ENCODE measurements around the gene LDLRAD3.

DNA sequence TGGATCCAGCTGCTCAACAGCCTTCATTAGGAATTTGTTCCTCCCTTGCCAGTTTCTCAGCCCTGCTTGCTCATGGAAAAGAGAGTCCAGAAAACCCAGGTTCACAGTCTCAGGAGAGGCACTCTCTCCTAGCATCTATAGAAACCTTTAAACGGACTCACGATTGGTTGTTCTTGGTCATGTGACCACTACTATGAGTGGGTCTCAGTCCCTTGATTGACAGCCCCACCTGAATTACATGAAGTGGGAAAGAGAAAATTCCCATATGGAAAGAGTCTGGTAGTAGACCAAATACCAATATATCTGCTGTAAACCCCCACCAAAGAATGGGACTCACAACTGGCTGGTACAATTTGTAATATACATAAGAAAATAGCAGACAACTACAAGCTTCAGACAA lies 291.0 kb downstream of the LDLRAD3 start:
- no peak for TF ChIP-seq TARDBP (IDR thresholded peaks at IDR 0.05)
- TF ChIP-seq ARNT (IDR thresholded peaks at IDR 0.05), result no peak
- TF ChIP-seq FOXK2 (IDR thresholded peaks at IDR 0.05), result no peak
- TF ChIP-seq, protein P1, sequence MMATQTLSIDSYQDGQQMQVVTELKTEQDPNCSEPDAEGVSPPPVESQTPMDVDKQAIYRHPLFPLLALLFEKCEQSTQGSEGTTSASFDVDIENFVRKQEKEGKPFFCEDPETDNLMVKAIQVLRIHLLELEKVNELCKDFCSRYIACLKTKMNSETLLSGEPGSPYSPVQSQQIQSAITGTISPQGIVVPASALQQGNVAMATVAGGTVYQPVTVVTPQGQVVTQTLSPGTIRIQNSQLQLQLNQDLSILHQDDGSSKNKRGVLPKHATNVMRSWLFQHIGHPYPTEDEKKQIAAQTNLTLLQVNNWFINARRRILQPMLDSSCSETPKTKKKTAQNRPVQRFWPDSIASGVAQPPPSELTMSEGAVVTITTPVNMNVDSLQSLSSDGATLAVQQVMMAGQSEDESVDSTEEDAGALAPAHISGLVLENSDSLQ (IDR thresholded peaks at IDR 0.05), result peak; percentile 60
- TF ChIP-seq FOXM1 (IDR thresholded peaks at IDR 0.05; ENCODE audit: borderline replicate concordance), result no peak
- TF ChIP-seq SP1 (IDR thresholded peaks at IDR 0.05), result no peak
- TF ChIP-seq BHLHE40 (IDR thresholded peaks at IDR 0.05; ENCODE audit: borderline replicate concordance), result no peak
- TF ChIP-seq HDGF (IDR thresholded peaks at IDR 0.05; ENCODE audit: borderline replicate concordance), result no peak

Data from HEK293T (cell line).